HG03045 (cell line): ENCODE measurements around the gene PFKFB4.
"Not testable (repeated sequence)": the region's sequence is repeated elsewhere in the genome, so short reads cannot be mapped to it uniquely, and the experiment has no call there.

ENCODE experiments used
- ATAC-seq: cut with Tn5 transposase; IDR thresholded peaks from one replicate; pipeline ENCODE4 v1.9.1; 2021; ENCODE audit warnings: mild to moderate bottlenecking, moderate library complexity; ENCODE audit not compliant: unreplicated experiment

The PFKFB4 gene

GRCh38 chr3:48502728-48503168 is 53.9 kb downstream of the PFKFB4 start:
- no peak for ATAC-seq

DNA sequence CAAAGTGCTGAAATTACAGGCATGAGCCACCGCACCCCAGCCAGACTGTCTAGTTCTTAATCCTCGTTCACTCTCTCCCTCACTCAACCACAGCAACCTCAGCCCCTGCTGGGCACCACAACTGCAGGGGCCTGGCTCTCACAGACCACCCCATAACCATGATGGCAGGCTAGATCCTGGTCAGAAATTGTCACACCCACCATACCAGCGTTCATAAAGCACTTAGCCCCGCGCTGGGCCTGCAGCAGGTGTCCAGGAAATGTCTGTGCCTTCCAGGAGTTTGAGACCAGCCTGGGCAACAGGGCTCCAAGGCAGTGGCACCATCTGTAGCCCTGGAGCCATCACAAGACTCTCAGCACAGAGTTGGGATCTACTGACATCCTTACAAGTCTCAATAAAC is 54.5 kb downstream of the PFKFB4 start:
- no peak for ATAC-seq

GRCh38 chr3:48501196-48501595 is 55.4 kb downstream of the PFKFB4 start:
- no peak for ATAC-seq

DNA sequence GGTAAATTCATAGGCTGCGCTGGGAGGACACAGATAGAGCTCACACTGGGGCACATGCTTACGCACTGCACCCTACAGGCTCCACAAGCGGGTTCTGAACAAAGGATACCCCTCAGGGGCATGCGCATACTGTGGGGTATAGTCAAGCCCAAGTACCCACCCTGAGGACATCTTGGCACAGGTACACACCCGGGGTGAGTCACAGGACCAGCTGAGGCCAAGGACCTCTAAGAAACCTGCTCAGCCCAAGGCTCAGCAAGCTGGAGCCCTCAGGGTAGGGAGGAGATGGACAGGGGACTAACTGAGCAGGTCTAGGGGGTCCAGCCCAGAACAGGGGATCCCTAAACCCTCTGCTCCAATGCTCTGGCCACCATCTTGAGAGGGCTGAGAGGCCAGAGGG is 55.9 kb downstream of the PFKFB4 start:
- ATAC-seq = no peak

- no peak for ATAC-seq
Measured at GRCh38 chr3:48493203-48493501, 63.5 kb downstream of the PFKFB4 start.

DNA sequence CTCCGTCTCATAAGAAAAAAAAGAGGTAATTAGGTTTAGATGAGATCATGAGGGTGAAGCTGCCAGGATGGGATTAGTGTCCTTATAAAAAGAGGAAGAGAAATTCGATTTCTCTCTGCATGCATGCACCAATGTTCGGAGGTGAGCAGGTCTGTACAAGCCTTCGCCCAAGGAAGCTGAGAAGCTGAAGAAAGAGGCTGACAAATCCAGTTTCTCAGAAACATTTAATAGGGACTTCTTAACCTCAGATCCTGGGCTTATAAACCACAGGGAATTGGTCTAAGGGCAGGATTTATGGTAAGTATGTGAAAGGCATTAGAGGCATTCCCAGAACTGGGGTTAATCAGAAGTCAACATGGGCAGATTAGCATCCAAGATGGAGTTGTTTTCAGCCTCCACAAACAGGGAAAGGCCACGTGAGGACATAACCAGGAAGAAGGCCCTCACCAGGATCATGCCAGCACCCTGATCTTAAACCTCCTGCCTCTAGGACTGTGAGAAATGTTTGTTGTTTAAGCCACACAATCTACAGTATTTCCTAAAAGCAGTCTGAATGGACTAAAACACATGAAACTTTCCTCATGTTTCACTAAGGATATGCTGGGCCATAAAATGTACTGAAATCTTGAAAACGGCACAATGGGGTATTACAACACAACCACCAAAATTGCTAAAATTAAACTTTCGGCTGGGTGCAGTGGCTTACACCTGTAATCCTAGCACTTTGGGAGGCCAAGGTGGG is 64.0 kb downstream of the PFKFB4 start:
- ATAC-seq = no peak

DNA sequence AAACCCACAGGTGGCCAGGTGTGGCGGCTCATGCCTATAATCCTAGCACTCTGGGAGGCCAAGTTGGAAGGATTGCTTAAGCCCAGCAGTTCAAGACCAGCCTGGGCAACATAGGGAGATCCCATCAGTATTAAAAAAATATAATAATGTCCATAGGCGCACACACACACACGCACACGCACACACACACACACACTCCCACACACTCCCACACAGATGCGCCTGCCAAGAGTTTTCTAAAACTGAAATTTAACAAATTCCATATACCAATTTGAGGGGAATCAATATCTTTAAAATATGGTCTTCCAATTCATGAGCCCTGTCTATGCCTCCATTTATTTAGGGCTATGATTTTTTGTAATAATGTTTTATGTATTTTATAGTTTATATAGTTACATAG is 69.7 kb downstream of the PFKFB4 start:
- no peak for ATAC-seq

DNA sequence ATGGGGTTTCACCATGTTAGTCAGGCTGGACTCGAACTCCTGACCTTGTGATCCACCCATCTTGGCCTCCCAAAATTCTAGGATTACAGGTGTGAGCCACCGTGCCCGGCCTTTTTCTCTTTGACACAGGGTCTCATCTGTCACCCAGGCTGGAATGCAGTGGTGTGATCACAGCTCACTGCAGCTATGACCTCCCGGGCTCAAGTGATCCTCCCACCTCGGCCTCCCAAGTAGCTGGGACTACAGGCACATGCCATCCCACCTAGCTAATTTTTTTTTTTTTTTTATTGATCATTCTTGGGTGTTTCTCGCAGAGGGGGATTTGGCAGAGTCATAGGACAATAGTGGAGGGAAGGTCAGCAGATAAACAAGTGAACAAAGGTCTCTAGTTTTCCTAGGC is 73.8 kb downstream of the PFKFB4 start:
- not testable (repeated sequence) for ATAC-seq

DNA sequence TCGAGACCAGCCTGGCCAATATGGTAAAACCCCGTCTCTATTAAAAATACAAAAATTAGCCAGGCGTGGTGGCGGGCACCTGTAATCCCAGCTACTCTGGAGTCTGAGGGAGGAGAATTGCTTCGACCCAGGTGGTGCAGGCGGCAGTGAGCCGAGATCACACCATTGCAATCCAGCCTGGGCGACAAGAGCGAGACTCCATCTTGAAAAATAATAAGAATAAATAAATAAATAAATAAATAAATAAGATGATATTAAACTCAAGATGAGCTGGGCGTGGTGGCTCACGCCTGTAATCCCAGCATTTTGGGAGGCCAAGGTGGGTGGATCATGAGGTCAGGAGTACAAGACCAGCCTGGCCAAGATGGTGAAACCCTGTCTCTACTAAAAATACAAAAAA is 75.7 kb downstream of the PFKFB4 start:
- ATAC-seq = not testable (repeated sequence)

DNA sequence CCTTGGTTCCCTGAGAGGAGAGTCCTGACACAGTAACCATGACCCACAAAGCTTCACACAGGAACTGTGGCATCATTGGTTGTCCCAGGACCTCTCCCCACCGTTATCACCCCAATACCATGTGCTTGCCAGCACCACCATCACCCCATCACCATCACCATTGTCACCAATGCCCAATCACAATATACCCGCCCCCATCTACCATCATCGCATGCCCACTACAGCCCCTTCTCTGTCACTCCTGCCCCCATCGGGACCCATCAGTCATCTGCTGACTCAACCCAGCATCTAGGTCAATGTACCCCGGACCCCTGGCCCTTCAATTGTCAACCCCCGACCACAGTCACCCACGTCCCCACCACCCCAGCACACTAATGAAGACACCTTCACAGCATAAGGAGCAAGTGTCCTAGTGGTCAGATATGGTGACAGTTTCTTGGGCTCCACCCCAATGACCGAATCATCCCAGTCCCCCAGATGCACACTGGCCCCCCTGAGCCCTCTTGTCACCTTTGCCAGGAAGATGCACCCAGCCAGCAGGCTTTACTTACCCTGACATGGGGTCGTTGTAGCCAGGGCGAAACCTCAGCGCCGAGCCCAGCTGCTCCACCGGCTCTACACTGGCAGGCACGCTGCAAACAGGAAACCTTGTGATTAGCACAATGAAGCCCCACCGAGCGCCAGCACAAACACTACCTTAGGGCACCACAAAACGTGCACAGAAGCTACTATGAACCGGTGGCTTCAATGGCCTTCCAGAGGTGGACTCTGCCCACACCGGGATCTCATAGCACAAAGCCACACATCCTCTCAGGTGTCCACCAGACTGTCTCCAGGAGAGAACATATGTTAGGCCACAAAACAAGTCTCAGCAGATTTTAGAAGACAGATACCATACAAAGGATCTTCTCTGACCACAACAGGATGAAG is 77.7 kb downstream of the PFKFB4 start:
- no peak for ATAC-seq

- ATAC-seq = no peak
Measured at GRCh38 chr3:48477959-48478520, 78.6 kb downstream of the PFKFB4 start.

DNA sequence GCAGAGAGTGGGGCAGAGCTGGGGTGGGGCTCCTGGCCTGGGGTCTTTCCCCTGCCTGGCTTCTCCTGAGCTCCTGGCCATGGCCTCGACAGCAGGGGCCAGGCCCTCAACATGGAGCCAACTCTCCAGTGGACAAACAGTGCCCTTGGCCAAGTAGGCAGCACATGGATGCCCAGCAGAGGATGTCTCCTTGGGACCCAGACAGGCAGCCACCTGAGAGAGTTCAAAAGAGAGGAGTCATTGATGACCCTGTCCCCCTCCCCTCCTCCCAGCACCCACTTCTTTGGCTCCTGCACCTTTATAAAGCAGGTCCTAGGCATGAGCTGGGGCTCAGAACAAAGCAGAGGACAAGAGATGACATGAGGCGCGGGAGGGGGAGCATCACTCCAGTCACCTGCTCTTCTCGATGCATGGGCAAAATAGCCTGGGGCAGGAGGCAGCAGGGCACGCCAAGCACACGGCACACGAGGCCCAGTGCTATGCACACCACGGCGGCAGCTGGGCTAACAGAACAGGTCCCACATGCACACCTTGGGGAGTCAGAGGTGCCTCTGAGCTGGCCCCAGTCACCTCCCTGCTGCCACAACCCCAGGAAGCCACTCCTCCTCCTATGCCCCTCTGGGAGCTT is 80.1 kb downstream of the PFKFB4 start:
- ATAC-seq = no peak

DNA sequence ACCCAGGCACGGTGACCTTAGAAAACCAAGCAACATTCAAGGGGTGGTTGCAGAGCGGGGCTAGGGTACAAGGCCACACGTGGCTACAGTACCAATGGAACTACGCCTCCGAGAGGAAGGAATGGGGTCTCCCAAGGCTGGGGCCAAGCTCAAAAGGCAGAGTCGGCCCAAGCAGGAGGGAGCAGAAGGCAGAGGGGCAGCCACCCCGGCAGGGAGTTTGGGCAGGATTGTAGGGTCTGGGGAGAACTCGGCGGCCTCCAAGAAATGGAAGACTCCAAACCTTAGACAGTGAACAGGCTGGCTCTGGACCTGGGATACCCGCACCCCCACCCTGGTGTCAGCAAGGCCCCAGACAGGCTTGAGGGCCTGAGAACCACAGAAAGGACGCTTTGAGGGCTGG is 81.4 kb downstream of the PFKFB4 start:
- no peak for ATAC-seq

DNA sequence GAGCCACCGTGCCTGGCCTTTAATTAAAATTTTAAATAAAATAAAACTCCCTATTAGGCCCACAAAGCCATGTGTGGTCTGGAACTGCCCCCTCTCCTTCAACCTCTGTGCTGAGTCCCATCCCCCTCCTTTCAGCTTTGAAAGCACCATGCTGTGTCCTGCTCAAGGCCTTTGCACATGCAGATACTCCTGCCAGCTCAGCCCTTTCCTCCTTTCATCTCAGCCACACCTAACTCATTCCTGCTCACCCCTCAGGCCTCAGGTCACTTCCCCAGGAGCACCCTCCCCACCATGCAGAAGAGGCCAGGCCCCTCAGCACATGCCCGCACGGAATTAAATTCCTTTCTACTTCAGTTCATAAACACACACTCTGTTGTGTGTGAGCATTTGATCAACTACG is 82.0 kb downstream of the PFKFB4 start:
- ATAC-seq = no peak

DNA sequence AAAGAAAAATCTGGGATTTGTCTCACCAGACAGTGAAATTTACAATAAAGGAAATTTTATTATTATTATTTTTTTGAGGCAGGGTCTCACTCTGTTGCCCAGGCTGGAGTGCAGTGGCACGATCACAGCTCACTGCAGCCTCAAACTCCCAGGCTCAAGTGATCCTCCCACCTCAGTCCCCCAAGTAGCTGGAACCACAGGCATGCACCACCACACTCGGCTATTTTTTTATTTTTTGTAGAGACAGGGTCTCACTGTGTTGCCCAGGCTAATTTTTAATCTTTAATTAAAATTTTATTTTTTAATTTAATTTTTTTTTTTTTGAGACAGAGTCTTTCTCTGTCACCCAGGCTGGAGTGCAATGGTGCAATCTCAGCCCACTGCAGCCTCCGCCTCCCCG is 82.6 kb downstream of the PFKFB4 start:
- ATAC-seq = not testable (repeated sequence)

GRCh38 chr3:48473617-48473952 is 83.0 kb downstream of the PFKFB4 start:
- no peak for ATAC-seq

- ATAC-seq = peak; percentile 71
Measured at GRCh38 chr3:48472923-48473616, 83.5 kb downstream of the PFKFB4 start.

DNA sequence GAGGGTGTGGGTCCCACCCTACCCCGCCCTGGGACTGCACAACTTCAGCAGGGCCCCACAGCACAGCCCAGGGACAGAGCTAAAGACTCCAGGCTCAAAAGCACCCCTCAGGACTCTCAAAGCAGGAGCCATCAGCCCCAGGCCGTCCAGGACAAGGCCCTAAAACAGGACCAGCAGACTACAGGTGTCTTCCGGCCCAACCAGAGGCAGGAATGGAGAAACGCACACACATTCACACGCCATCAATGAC is 84.0 kb downstream of the PFKFB4 start:
- no peak for ATAC-seq

GRCh38 chr3:48470286-48470685 is 86.3 kb downstream of the PFKFB4 start:
- ATAC-seq = no peak

GRCh38 chr3:48469046-48469915 is 87.3 kb downstream of the PFKFB4 start:
- no peak for ATAC-seq
